HG03039 (cell line): Measurements from ENCODE around the gene MOB1B.

Experiments used
- ATAC-seq: cut with Tn5 transposase; IDR thresholded peaks from one replicate; pipeline ENCODE4 v1.9.1; 2021; ENCODE audit warnings: mild to moderate bottlenecking, moderate library complexity; ENCODE audit not compliant: unreplicated experiment

The MOB1B gene

GRCh38 chr4:70914000-70914399, 11.8 kb downstream of the MOB1B start:
- ATAC-seq = no peak

GRCh38 chr4:70914631-70915030, 12.5 kb downstream of the MOB1B start:
- ATAC-seq = no peak

- ATAC-seq = no peak
These were observed 13.1 kb downstream of the MOB1B start for GRCh38 chr4:70915036-70915815.

GRCh38 chr4:70915874-70916559, 13.8 kb downstream of the MOB1B start:
- no peak for ATAC-seq

- ATAC-seq = no peak
These were observed 18.4 kb downstream of the MOB1B start for GRCh38 chr4:70920592-70920991.

GRCh38 chr4:70925418-70925817, 23.2 kb downstream of the MOB1B start:
- no peak for ATAC-seq

DNA sequence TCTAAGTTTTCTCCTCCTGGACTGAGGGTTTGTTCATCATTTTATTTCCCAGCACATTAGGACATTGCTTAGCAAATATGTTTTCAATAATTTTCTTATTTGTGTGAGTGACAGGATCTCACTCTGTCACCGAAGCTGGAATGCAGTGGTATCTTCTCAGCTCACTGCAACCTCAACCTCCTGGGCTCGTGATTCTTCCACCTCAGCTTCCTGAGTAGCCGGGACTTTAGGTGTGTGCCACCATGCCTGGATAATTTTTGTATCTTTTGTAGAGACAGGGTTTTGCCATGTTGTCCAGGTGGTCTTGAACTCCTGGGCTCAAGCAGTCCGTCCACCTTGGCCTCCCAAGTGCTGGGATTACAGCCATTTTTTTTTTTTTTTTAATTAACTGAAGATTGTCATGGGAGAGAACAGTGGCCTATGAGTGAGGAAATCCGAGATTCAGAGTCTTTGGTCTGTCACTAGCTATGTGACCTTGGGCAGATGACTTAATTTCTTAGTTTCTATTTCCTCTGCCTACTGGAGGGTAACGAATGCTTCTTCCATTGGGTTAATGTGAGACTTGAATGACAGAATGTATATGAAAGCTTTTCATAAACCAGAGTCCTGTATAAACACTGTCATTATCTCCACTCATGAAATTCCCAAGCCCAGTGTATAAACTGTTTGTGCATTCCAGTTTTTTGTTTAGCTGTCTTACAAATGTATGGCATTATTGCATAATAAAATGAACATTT, 23.9 kb downstream of the MOB1B start:
- ATAC-seq = peak; percentile 71

GRCh38 chr4:70927502-70928137, 25.5 kb downstream of the MOB1B start:
- ATAC-seq = peak; percentile 41

- ATAC-seq = no peak
These were observed 28.5 kb downstream of the MOB1B start for GRCh38 chr4:70930530-70931256.

GRCh38 chr4:70931347-70931746, 29.2 kb downstream of the MOB1B start:
- ATAC-seq = no peak

GRCh38 chr4:70932984-70933383, 30.8 kb downstream of the MOB1B start:
- ATAC-seq = no peak

DNA sequence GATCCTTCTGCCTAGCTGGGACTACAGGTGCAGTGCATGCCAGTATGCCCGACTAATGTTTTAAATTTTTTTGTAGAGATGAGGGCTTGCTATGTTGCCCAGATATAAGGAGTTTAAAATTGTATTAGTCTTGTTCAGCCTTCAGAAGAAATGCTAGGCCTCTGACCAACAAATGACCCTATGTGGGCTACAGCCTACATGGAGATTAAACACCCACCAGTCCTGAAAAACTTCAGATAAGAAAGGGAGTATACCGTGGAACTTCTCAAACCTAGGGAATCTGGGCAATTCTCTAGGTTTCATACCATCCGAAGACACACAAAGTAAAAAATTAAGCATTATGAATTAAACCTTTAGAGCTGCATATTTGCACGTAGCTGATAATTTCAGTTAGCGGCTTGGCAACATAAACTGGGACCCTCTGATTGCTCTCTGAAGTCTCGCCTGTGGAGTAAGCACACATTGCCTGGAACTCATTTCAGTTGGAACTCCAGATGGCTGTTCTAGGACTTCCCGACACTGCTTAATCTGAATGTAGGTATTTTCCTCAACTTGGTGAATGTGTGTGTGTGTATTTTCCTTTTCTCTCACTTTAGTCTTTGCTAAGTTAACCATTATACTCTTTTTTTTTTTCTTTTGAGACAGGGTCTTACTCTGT, 33.0 kb downstream of the MOB1B start:
- ATAC-seq = no peak

DNA sequence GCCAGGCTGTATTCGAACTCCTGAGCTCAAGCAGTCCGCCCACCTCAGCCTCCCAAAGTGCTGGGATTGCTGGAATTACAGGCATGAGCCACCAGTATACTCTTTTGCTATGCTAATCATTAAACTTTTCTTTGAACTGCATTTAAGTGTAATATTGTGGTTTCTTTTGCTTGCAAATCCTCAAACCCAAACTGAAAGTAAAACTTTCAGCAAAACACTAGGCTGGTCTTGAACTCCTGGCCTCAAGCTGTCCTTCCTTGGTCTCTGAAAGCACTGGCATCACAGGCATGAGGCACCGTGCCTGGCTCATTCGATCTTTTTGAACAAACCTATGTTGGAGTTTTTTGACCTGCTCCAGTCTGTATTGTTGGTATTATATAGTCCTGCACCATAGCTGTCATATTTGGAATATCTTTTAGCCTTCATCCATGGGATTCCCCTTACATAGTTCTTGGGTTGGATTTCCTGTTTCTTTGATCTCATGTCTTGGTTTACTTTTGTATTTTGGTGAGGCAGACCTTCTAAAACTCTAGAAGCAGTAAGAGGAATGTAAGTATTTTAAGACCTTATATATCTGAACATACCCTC, 34.1 kb downstream of the MOB1B start:
- ATAC-seq = no peak

- no peak for ATAC-seq
These were observed 35.9 kb downstream of the MOB1B start for GRCh38 chr4:70938086-70938485.

DNA sequence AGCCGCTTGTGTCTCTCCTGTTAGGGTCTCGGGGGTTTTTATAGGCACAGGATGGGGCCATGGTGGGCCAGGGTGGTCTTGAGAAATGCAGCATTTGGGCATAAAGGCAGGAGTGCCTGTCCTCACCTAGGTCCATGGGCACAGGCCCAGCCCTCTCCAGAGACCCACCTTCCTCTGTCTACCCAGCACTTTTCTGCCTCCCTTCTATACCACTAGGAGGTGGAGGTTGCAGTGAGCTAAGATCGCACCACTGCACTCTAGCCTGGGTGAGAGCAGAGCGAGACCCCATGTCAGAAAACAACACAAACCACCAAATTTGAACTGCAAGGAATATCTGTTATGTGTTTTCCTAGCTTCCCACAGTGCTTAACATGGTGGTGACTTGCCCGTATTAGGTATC, 38.0 kb downstream of the MOB1B start:
- no peak for ATAC-seq

- ATAC-seq = peak; percentile 64
These were observed 40.9 kb downstream of the MOB1B start for GRCh38 chr4:70943114-70943513.

DNA sequence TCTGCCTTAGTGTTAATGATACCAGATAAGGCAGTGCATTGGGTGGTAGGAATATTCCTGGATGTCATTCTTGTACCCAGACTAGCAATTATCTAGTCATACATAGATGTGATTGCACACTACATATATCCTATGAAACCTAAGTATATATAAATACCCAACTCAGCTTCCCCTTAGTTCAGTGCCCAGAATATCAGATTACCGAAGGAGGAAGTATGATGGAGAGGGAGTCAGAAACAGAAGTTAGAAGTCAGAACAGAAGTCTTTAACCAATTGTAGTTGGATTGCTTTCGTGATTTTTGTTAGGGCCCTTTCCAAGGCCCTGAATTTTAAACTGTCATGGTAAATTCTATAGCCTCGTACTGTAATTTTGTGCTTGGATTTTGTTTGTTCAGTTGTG, 42.9 kb downstream of the MOB1B start:
- peak; percentile 45 for ATAC-seq

- ATAC-seq = no peak
These were observed 43.4 kb downstream of the MOB1B start for GRCh38 chr4:70945452-70946055.

DNA sequence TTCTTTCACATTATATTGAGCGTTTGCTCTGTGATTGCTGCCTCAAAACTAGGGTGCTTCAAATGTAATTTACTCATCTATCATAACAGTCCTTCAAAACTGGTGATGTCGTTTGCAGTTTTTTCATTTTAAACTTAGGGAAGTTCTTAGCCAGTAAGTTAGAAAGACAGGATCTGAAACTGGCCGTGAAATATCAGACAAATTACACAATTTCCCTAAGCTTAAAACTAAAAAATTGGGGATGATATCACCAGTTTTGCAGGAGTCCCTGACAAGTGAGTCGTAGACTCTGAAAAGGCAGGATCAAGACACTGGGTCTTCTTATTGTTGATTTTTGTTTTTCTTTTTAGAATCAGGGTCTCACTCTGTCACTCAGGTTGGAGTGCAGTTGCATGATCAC, 44.8 kb downstream of the MOB1B start:
- ATAC-seq = no peak
